Naive thymus-derived CD4-positive, alpha-beta T cell (primary cell): ENCODE measurements around the gene NEU2. TPM values are rescaled to one million over a fixed set of nuclear protein-coding genes. Genes with fewer than 3 reads are reported as not detected.

Experiments used
- ATAC-seq: fragments of 150-1000 bp; cut with Tn5 transposase; 2 replicates; pipeline ENCODE4 v1.10.0; 2021; ENCODE audit warnings: mild to moderate bottlenecking, moderate library complexity
- CTCF ChIA-PET: fragments of 350-600 bp; sonication (Branson Sonifier 250); formaldehyde crosslinking; loops from one replicate; lab custom pipeline; 2021; ENCODE audit warnings: antibody characterized with exemption; lab: Charles Lee
- POLR2A ChIA-PET: fragments of 350-600 bp; sonication (Branson Sonifier 250); formaldehyde crosslinking; loops from one replicate; lab custom pipeline; 2021; ENCODE audit warnings: antibody characterized with exemption, inconsistent platforms; lab: Charles Lee
- DNase-seq, 9 donors: peaks; one replicate each; pipeline versions ENCODE4 v3.0.0 to v3.0.0-alpha.2; 2020 to 2022; ENCODE audit warnings: mixed read lengths in 1 of 9
- H3K27ac ChIP-seq: one replicate; pipeline ENCODE4 v1.7.0; 2013; ENCODE audit warnings: mild to moderate bottlenecking, low read depth, low read length, moderate library complexity
- H3K27me3 ChIP-seq, 2 donors: one replicate each; pipeline ENCODE4 v1.7.0; 2013; ENCODE audit warnings: low read length in 2 of 2, mild to moderate bottlenecking in 2 of 2, moderate library complexity in 2 of 2; ENCODE audit not compliant: control insufficient read depth in 2 of 2, insufficient read depth in 2 of 2
- H3K36me3 ChIP-seq, 3 experiments: 1 replicate in 2 of 3; 2 replicates in 1 of 3; pipeline ENCODE4 v1.7.0; 2013; ENCODE audit warnings: low read length in 3 of 3, mild to moderate bottlenecking in 3 of 3, moderate library complexity in 1 of 3; ENCODE audit not compliant: insufficient read depth in 3 of 3, control insufficient read depth in 2 of 3
- H3K4me1 ChIP-seq, 2 donors: one replicate each; pipeline ENCODE4 v1.7.0; 2013; ENCODE audit warnings: low read length in 2 of 2, mild to moderate bottlenecking in 2 of 2, moderate library complexity in 1 of 2; ENCODE audit not compliant: control insufficient read depth in 2 of 2, insufficient read depth in 2 of 2
- H3K4me3 ChIP-seq: 2 replicates; pipeline ENCODE4 v1.7.0; 2013; ENCODE audit warnings: mild to moderate bottlenecking, low read length
- H3K9me3 ChIP-seq, 3 experiments: 1 replicate in 2 of 3; 2 replicates in 1 of 3; pipeline ENCODE4 v1.7.0; 2013; ENCODE audit warnings: low read length in 3 of 3; ENCODE audit not compliant: control insufficient read depth in 2 of 3
- H3K27ac Mint-ChIP-seq, 9 donors: one replicate each; pipeline ENCODE4 v1.8.0; 2020 to 2022; ENCODE audit warnings: mixed read lengths in 9 of 9, mild to moderate bottlenecking in 8 of 9, moderate library complexity in 5 of 9, inconsistent platforms in 2 of 9
- H3K27me3 Mint-ChIP-seq, 5 donors: one replicate each; pipeline ENCODE4 v1.8.0; 2021 to 2022; ENCODE audit warnings: mixed read lengths in 5 of 5, mild to moderate bottlenecking in 1 of 5
- H3K36me3 Mint-ChIP-seq, 5 donors: one replicate each; pipeline ENCODE4 v1.8.0; 2020 to 2022; ENCODE audit warnings: mixed read lengths in 5 of 5, mild to moderate bottlenecking in 3 of 5, inconsistent platforms in 1 of 5
- H3K4me1 Mint-ChIP-seq, 7 donors: one replicate each; pipeline ENCODE4 v1.8.0; 2020 to 2022; ENCODE audit warnings: mixed read lengths in 7 of 7, mild to moderate bottlenecking in 3 of 7, inconsistent platforms in 1 of 7
- H3K4me3 Mint-ChIP-seq, 10 donors: one replicate each; pipeline ENCODE4 v1.8.0; 2020 to 2022; ENCODE audit warnings: mild to moderate bottlenecking in 10 of 10, mixed read lengths in 10 of 10, moderate library complexity in 6 of 10, inconsistent platforms in 2 of 10
- H3K9me3 Mint-ChIP-seq, 11 donors: one replicate each; pipeline ENCODE4 v1.8.0; 2020 to 2022; ENCODE audit warnings: mixed read lengths in 11 of 11, mild to moderate bottlenecking in 4 of 11, inconsistent platforms in 1 of 11, moderate library complexity in 1 of 11
- intact Hi-C, 2 donors: fragments of 100-400 bp; cut with micrococcal nuclease; formaldehyde crosslinking; loops; one replicate each; pipeline ENCODE4 v1.15.1; 2023
- polyA plus RNA-seq, 2 donors: library from polyadenylated mRNA; unstranded; fragments of 300-500 nt; fragmentation: Illumina TruSeq; gene quantifications; one replicate each; pipeline ENCODE4 v1.2.3, GENCODE V29; 2021
- total RNA-seq, 6 experiments: library from RNA in 5 of 6; stranded (reverse) in 5 of 6; gene quantifications; 1 replicate in 5 of 6; 2 replicates in 1 of 6; pipeline ENCODE4 v1.2.3 and lab custom pipeline; 2021 to 2026

The NEU2 gene
- total and polyA plus RNA-seq, 7 experiments from 2014 or later, result not detected

DNA sequence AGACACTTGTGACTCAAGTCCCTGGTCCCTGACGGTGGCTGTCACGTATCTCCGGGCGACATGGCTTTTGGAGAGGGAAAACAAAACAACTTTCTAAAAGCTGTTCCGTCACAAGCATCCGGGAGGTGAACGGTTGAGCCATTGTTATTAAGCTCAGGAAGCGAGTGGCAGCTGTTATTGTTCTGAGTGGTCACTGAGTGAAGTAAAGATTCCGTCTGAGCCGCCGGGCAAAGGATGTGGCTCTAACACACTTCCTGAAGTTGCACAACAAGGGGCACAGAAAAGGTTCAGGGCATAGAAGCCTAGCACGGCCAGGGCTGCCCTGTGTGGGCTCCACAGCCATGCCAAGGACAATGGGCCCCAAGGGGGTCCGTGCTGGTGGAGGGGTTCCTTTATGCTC is 52.0 kb downstream of the NEU2 start:
- DNase-seq (peak in 7 of 9 donors; percentile 32 to 66 (median 55)), ATAC-seq (peak; percentile 64)
- no peaks in the 10 kb centered on the region for H3K9me3 ChIP-seq
- no peaks in the 10 kb centered on the region for H3K27me3 Mint-ChIP-seq
- peaks cover 74 to 93% (median 88%) of the 10 kb centered on the region in 7 donors for H3K4me1 Mint-ChIP-seq
- H3K9me3 Mint-ChIP-seq, result peaks cover 0 to 2% (median 0%) of the 10 kb centered on the region in 11 donors
- intact Hi-C loops, result loop anchor here (5.0 to 10.0 kb wide), 8 partner anchors 33 to 387 kb away; partner anchors contain the start of genes ATG16L1 (in 2 of the 2) and GIGYF2 (in 1 of the 2)
- peak overlapping the region; percentile 79 to 86 (median 82) for H3K4me3 Mint-ChIP-seq
- POLR2A ChIA-PET, result interaction anchor here (0.7 to 13.0 kb wide), 6 partner anchors 9 to 1405 kb away, joined by 3 to 144 read pairs (median 5); partner anchors contain the start of genes ATG16L1 and INPP5D
- CTCF ChIA-PET, result interaction anchor here (1.0 to 5.0 kb wide), 3 partner anchors 24 to 32 kb away, joined by 3 to 20 read pairs (median 3); partner anchors contain the start of gene INPP5D
- peak overlapping the region; percentile 57 for H3K27ac ChIP-seq
- peak overlapping the region in 8 of 9 donors; percentile 88 to 98 (median 93) for H3K27ac Mint-ChIP-seq
- no peaks in the 10 kb centered on the region for H3K27me3 ChIP-seq
- peaks cover 64 to 82% of the 10 kb centered on the region in 2 donors for H3K4me1 ChIP-seq
- peaks cover 9 to 17% (median 11%) of the 10 kb centered on the region in 3 experiments for H3K36me3 ChIP-seq
- peak overlapping the region; percentile 27 for H3K4me3 ChIP-seq
- peaks cover 6 to 52% (median 30%) of the 10 kb centered on the region in 5 donors for H3K36me3 Mint-ChIP-seq

Other genes starting within 250 kb of the NEU2 start
- 1 to 10 TPM; 1.2 to 3.6 (median 1.6) TPM for gene SNORC, start 162.4 kb upstream of the NEU2 start, total RNA-seq
- not detected for gene SNORC, start 162.4 kb upstream of the NEU2 start, polyA plus RNA-seq
- gene NGEF, start 19.4 kb upstream of the NEU2 start, total RNA-seq, result not detected
- not detected for gene NGEF, start 19.4 kb upstream of the NEU2 start, polyA plus RNA-seq
- 100 to 1,000 TPM; 106 to 232 (median 126) TPM for gene INPP5D, start 27.7 kb downstream of the NEU2 start, total RNA-seq
- 100 to 1,000 TPM in 1 of 2 donors, 10 to 100 TPM in 1; 41.0 to 122 TPM for gene INPP5D, start 27.7 kb downstream of the NEU2 start, polyA plus RNA-seq
- gene ATG16L1, start 219.0 kb downstream of the NEU2 start, total RNA-seq, result 100 to 1,000 TPM in 1 of 5 experiments, 10 to 100 TPM in 4; 61.7 to 115 (median 83.3) TPM
- 10 to 100 TPM; 16.0 to 21.9 TPM for gene ATG16L1, start 219.0 kb downstream of the NEU2 start, polyA plus RNA-seq